Lung (tissue), 12 donors: Measurements from ENCODE around the gene KLHL30. TPM values are rescaled to one million over a fixed set of nuclear protein-coding genes. Genes with fewer than 3 reads are reported as not detected.
"Not testable (repeated sequence)": the region's sequence is repeated elsewhere in the genome, so short reads cannot be mapped to it uniquely, and the experiment has no call there.

Experiments
- ATAC-seq: fragments of 200-7000 bp; cut with Tn5 transposase; one replicate; pipeline ENCODE4 v1.9.1; 2020; ENCODE audit warnings: moderate number of reproducible peaks; ENCODE audit not compliant: insufficient read depth, low FRiP score
- DNase-seq, 3 donors: peaks; one replicate each; pipeline ENCODE4 v3.0.0-alpha.2; 2013 to 2017
- H3K27ac ChIP-seq, 2 donors: one replicate each; pipeline ENCODE4 v1.5.1; 2013; ENCODE audit warnings: mild to moderate bottlenecking in 2 of 2, moderate library complexity in 2 of 2, control low read depth in 1 of 2, inconsistent platforms in 1 of 2, low read depth in 1 of 2, low read length in 1 of 2
- H3K27me3 ChIP-seq, 3 donors: one replicate each; pipeline ENCODE4 v1.5.1; 2013; ENCODE audit warnings: low read length in 2 of 3; ENCODE audit not compliant: control insufficient read depth in 3 of 3, insufficient read depth in 3 of 3
- H3K36me3 ChIP-seq, 4 donors: one replicate each; pipeline ENCODE4 v1.5.1; 2013; ENCODE audit warnings: low read length in 4 of 4, mild to moderate bottlenecking in 1 of 4, moderate library complexity in 1 of 4; ENCODE audit not compliant: control insufficient read depth in 4 of 4, insufficient read depth in 4 of 4
- H3K4me1 ChIP-seq, 5 donors: one replicate each; pipeline ENCODE4 v1.5.1; 2013; ENCODE audit warnings: low read length in 5 of 5, mild to moderate bottlenecking in 2 of 5, moderate library complexity in 1 of 5; ENCODE audit not compliant: control insufficient read depth in 5 of 5, insufficient read depth in 5 of 5
- H3K4me3 ChIP-seq: one replicate; pipeline ENCODE4 v1.5.1; 2013; ENCODE audit warnings: mild to moderate bottlenecking, control low read depth, moderate library complexity
- H3K9ac ChIP-seq, 2 donors: one replicate each; pipeline ENCODE4 v1.5.1; 2013; ENCODE audit warnings: low read length in 2 of 2, control low read depth in 1 of 2; ENCODE audit not compliant: insufficient read depth in 1 of 2
- H3K9me3 ChIP-seq, 4 donors: one replicate each; pipeline ENCODE4 v1.5.1; 2013; ENCODE audit warnings: low read length in 3 of 4, mild to moderate bottlenecking in 1 of 4, moderate library complexity in 1 of 4; ENCODE audit not compliant: control insufficient read depth in 4 of 4, insufficient read depth in 3 of 4
- CTCF ChIP-seq: IDR thresholded peaks from 2 replicates; pipeline ENCODE4 v1.5.1; 2012; ENCODE audit warnings: mild to moderate bottlenecking; ENCODE audit errors: control extremely low read depth, extremely low read depth
- WGBS, 2 donors: extraction: QIAGEN DNeasy Blood & Tissue Kit; methylation state at CpG; one replicate each; pipeline ENCODE4 v1.1.7; 2013; 5-methylcytosine and 5-hydroxymethylcytosine counted together
- polyA plus RNA-seq, 2 donors: library from polyadenylated mRNA; stranded (reverse); fragments of 200-250 nt; gene quantifications; one replicate each; pipeline ENCODE4 v1.2.1, GENCODE V29; 2013
- total RNA-seq, 2 donors: library from RNA; depleted of rRNA in 1 of 2; stranded (reverse); fragments of >200 nt in 1 of 2; gene quantifications; one replicate each; pipeline ENCODE4 v1.2.1, GENCODE V29; 2014 to 2021
- donor health status: control.
- donor health status: control.
- donor health status: Bipolar disorder and iron deficiency.
- donor health status: healthy.
- donor health status: DM: yes; HTN: yes; CAD: no.

Gene KLHL30
- total and polyA plus RNA-seq, 4 donors = 0.18 to 2.1 (median 0.39) TPM

- Histone ChIP-seq H3K36me3 (no peaks in the 10 kb centered on the region), H3K27ac (no peak overlapping the region), H3K4me3 (no peak overlapping the region), H3K9me3 (peaks cover 0 to 4% (median 1%) of the 10 kb centered on the region in 4 donors), H3K9ac (no peak overlapping the region), H3K4me1 (peaks cover 0 to 4% (median 0%) of the 10 kb centered on the region in 5 donors), H3K27me3 (peaks cover 0 to under 1% (median 0%) of the 10 kb centered on the region in 3 donors)
- WGBS, 2 donors = 94% methylated on average over 12 to 13 of the region's 13 CpGs
- ATAC-seq (no peak), DNase-seq (no peak)
- TF ChIP-seq CTCF = no peak
Observed at GRCh38 chr2:238113611-238114010, 24.9 kb upstream of the KLHL30 start.

GRCh38 chr2:238114331-238114841 lies 24.1 kb upstream of the KLHL30 start:
- no peak for DNase-seq
- Histone ChIP-seq H3K36me3 (no peaks in the 10 kb centered on the region), H3K9ac (no peak overlapping the region), H3K27ac (no peak overlapping the region), H3K4me3 (no peak overlapping the region), H3K27me3 (peaks cover 0 to 5% (median 0%) of the 10 kb centered on the region in 3 donors), H3K9me3 (peaks cover 0 to 4% (median 1%) of the 10 kb centered on the region in 4 donors), H3K4me1 (no peaks in the 10 kb centered on the region)
- no peak for ATAC-seq
- 75 to 80% methylated on average over 16 of the region's 16 CpGs for WGBS, 2 donors
- no peak for TF ChIP-seq CTCF

GRCh38 chr2:238114851-238115660 lies 23.4 kb upstream of the KLHL30 start:
- ATAC-seq = no peak
- DNase-seq = no peak
- H3K27ac ChIP-seq = no peak overlapping the region
- peaks cover 0 to 4% (median 1%) of the 10 kb centered on the region in 4 donors for H3K9me3 ChIP-seq
- TF ChIP-seq CTCF = no peak
- 92% methylated on average over 32 of the region's 32 CpGs for WGBS, 2 donors
- peaks cover 0 to 5% (median 0%) of the 10 kb centered on the region in 3 donors for H3K27me3 ChIP-seq
- H3K4me3 ChIP-seq = no peak overlapping the region
- no peak overlapping the region for H3K9ac ChIP-seq
- H3K4me1 ChIP-seq = no peaks in the 10 kb centered on the region
- no peaks in the 10 kb centered on the region for H3K36me3 ChIP-seq

GRCh38 chr2:238115709-238116108 lies 22.8 kb upstream of the KLHL30 start:
- WGBS, 2 donors = 91 to 97% methylated on average over 12 of the region's 12 CpGs
- not testable (repeated sequence) for ATAC-seq

More at GRCh38 chr2:238115709-238116108, 22.8 kb upstream of the KLHL30 start:
- not testable (repeated sequence) for H3K9me3 ChIP-seq, H3K9ac ChIP-seq, H3K27me3 ChIP-seq, H3K4me3 ChIP-seq, H3K36me3 ChIP-seq, H3K4me1 ChIP-seq, H3K27ac ChIP-seq
- DNase-seq = peak in 1 of 3 donors; percentile 11
